A204.1 (cell line): ENCODE measurements around the gene PPP4R4.
"Not testable (repeated sequence)": the region's sequence is repeated elsewhere in the genome, so short reads cannot be mapped to it uniquely, and the experiment has no call there.

ENCODE experiments used
- FAIRE-seq: peaks from 2 replicates; lab custom pipeline; 2012; peaks lifted over from hg19 to GRCh38; lab: Jason Lieb, UNC

Gene PPP4R4

GRCh38 chr14:94278731-94279130 is 104.6 kb downstream of the PPP4R4 start:
- FAIRE-seq, result no peak

- no peak for FAIRE-seq
Observed at GRCh38 chr14:94282991-94283723, 109.0 kb downstream of the PPP4R4 start.

GRCh38 chr14:94284221-94284620 is 110.1 kb downstream of the PPP4R4 start:
- no peak for FAIRE-seq

- FAIRE-seq, result no peak
Observed at GRCh38 chr14:94285158-94285557, 111.0 kb downstream of the PPP4R4 start.

- FAIRE-seq, result no peak
Observed at GRCh38 chr14:94288610-94289465, 114.7 kb downstream of the PPP4R4 start.

GRCh38 chr14:94290197-94290596 is 116.1 kb downstream of the PPP4R4 start:
- no peak for FAIRE-seq

GRCh38 chr14:94291159-94291905 is 117.2 kb downstream of the PPP4R4 start:
- no peak for FAIRE-seq

GRCh38 chr14:94291906-94292525 is 117.9 kb downstream of the PPP4R4 start:
- FAIRE-seq, result no peak

GRCh38 chr14:94292526-94292871 is 118.4 kb downstream of the PPP4R4 start:
- no peak for FAIRE-seq

GRCh38 chr14:94292872-94293577 is 118.9 kb downstream of the PPP4R4 start, which contains the start of gene SERPINA10:
SERPINA10 (minus strand) TSS chr14:94293268; CDS start chr14:94290593, 2,675 bp downstream.
- no peak for FAIRE-seq

- no peak for FAIRE-seq
Observed at GRCh38 chr14:94293578-94293924, 119.4 kb downstream of the PPP4R4 start.

- no peak for FAIRE-seq
Observed at GRCh38 chr14:94295360-94296180, 121.4 kb downstream of the PPP4R4 start.

- not testable (repeated sequence) for FAIRE-seq
Observed at GRCh38 chr14:94296181-94296545, 122.0 kb downstream of the PPP4R4 start.

GRCh38 chr14:94298130-94298529 is 124.0 kb downstream of the PPP4R4 start:
- FAIRE-seq, result no peak

GRCh38 chr14:94303111-94303510 is 129.0 kb downstream of the PPP4R4 start:
- FAIRE-seq, result no peak

GRCh38 chr14:94304243-94304642 is 130.1 kb downstream of the PPP4R4 start:
- no peak for FAIRE-seq

- FAIRE-seq, result no peak
Observed at GRCh38 chr14:94305620-94306019, 131.5 kb downstream of the PPP4R4 start.

- no peak for FAIRE-seq
Observed at GRCh38 chr14:94306047-94306978, 132.2 kb downstream of the PPP4R4 start.

GRCh38 chr14:94307410-94307992 is 133.4 kb downstream of the PPP4R4 start:
- FAIRE-seq, result no peak
